T-cell (primary cell): Measurements from ENCODE around the gene KCNC2. TPM values are rescaled to one million over a fixed set of nuclear protein-coding genes. Genes with fewer than 3 reads are reported as not detected.

Source experiments
- ATAC-seq, 4 experiments: fragments of 200-7000 bp in 3 of 4; fragments of 150-1000 bp in 1 of 4; cut with Tn5 transposase; replicated peaks in 1 of 4; 1 replicate in 3 of 4; 2 replicates in 1 of 4; pipeline ENCODE4 v1.10.0; 2021; ENCODE audit warnings: moderate library complexity in 3 of 4, mild to moderate bottlenecking in 2 of 4, moderate number of reproducible peaks in 1 of 4
- CTCF ChIA-PET, 2 donors: fragments of 300-600 bp; sonication (Branson Sonifier 250); formaldehyde crosslinking; loops; one replicate each; lab custom pipeline; 2022; ENCODE audit warnings: antibody characterized with exemption in 2 of 2; lab: Charles Lee
- POLR2A ChIA-PET, 2 donors: fragments of 300-600 bp; sonication (Branson Sonifier 250); formaldehyde crosslinking; loops; one replicate each; lab custom pipeline; 2022; ENCODE audit warnings: antibody characterized with exemption in 2 of 2; lab: Charles Lee
- DNase-seq, 35 experiments: peaks; one replicate each; pipeline versions ENCODE4 v3.0.0 to v3.0.0-alpha.2; 2013 to 2023
- H3K27ac ChIP-seq: one replicate; pipeline ENCODE4 v1.5.1; 2013; ENCODE audit warnings: low read length
- H3K27me3 ChIP-seq, 2 experiments: replicated peaks in 1 of 2; 1 replicate in 1 of 2; 2 replicates in 1 of 2; pipeline versions ENCODE4 v1.6.1 to v1.7.0; 2013; ENCODE audit warnings: low read length in 1 of 2, mixed read lengths in 1 of 2; ENCODE audit not compliant: control insufficient read depth in 2 of 2, insufficient read depth in 2 of 2; ENCODE audit errors: extremely low read depth in 1 of 2
- H3K36me3 ChIP-seq, 2 donors: 1 replicate in 1 of 2; 2 replicates in 1 of 2; pipeline versions ENCODE4 v1.6.1 to v1.7.0; 2013; ENCODE audit warnings: low read length in 1 of 2; ENCODE audit not compliant: control insufficient read depth in 2 of 2, insufficient read depth in 1 of 2; ENCODE audit errors: extremely low read depth in 1 of 2
- H3K4me1 ChIP-seq, 2 experiments: 1 replicate in 1 of 2; 2 replicates in 1 of 2; pipeline versions ENCODE4 v1.6.1 to v1.7.0; 2013; ENCODE audit warnings: low read length in 2 of 2, mixed read lengths in 1 of 2; ENCODE audit not compliant: insufficient read depth in 2 of 2, control insufficient read depth in 1 of 2; ENCODE audit errors: extremely low read depth in 1 of 2
- H3K4me3 ChIP-seq, 2 donors: 1 replicate in 1 of 2; 2 replicates in 1 of 2; pipeline versions ENCODE4 v1.5.1 to v1.7.0; 2013; ENCODE audit warnings: mild to moderate bottlenecking in 2 of 2, low read length in 1 of 2, moderate library complexity in 1 of 2; ENCODE audit not compliant: control insufficient read depth in 1 of 2; ENCODE audit errors: extremely low read depth in 1 of 2
- H3K9me3 ChIP-seq: 2 replicates; pipeline ENCODE4 v1.7.0; 2013
- H3K27ac Mint-ChIP-seq, 2 donors: one replicate each; pipeline ENCODE4 v1.8.0; 2020 to 2021; ENCODE audit warnings: mild to moderate bottlenecking in 2 of 2, mixed read lengths in 2 of 2
- H3K27me3 Mint-ChIP-seq, 2 donors: one replicate each; pipeline ENCODE4 v1.8.0; 2021 to 2022; ENCODE audit warnings: mixed read lengths in 2 of 2
- H3K36me3 Mint-ChIP-seq: one replicate; pipeline ENCODE4 v1.8.0; 2021; ENCODE audit warnings: mixed read lengths
- H3K4me1 Mint-ChIP-seq, 3 donors: one replicate each; pipeline ENCODE4 v1.8.0; 2020 to 2022; ENCODE audit warnings: mixed read lengths in 3 of 3, mild to moderate bottlenecking in 1 of 3
- H3K4me3 Mint-ChIP-seq, 3 donors: one replicate each; pipeline ENCODE4 v1.8.0; 2020 to 2022; ENCODE audit warnings: mild to moderate bottlenecking in 3 of 3, mixed read lengths in 3 of 3, moderate library complexity in 3 of 3
- H3K9me3 Mint-ChIP-seq, 3 donors: one replicate each; pipeline ENCODE4 v1.8.0; 2020 to 2022; ENCODE audit warnings: mixed read lengths in 3 of 3
- WGBS: methylation state at CpG from one replicate; pipeline ENCODE4 v1.1.5; 2013; ENCODE audit warnings: missing lambda C conversion rate; ENCODE audit not compliant: insufficient coverage; 5-methylcytosine and 5-hydroxymethylcytosine counted together
- total RNA-seq, 35 experiments: library from RNA in 6 of 35; stranded (reverse) in 6 of 35; fragments of 120-200 nt in 1 of 35; gene quantifications; one replicate each; pipeline versions ENCODE4 v1.2.1 to v1.2.4 and lab custom pipeline; 2013 to 2026

Gene KCNC2
- total RNA-seq, 5 donors from 2014 or later (not counting 1 experiment from before 2014, with no cell fraction given), result not detected

- Histone ChIP-seq H3K27me3 (no peaks in the 10 kb centered on the region), H3K4me3 (no peak overlapping the region), H3K27ac (no peak overlapping the region), H3K36me3 (no peaks in the 10 kb centered on the region), H3K9me3 (no peaks in the 10 kb centered on the region), H3K4me1 (no peaks in the 10 kb centered on the region)
- no peaks in the 10 kb centered on the region for H3K36me3 Mint-ChIP-seq
- ChIA-PET POLR2A (no interaction called here), CTCF (no interaction called here)
- no peak for ATAC-seq
- H3K4me3 Mint-ChIP-seq, result no peak overlapping the region
- H3K27me3 Mint-ChIP-seq, result no peaks in the 10 kb centered on the region
- H3K9me3 Mint-ChIP-seq, result no peaks in the 10 kb centered on the region
- no peak for DNase-seq
- H3K4me1 Mint-ChIP-seq, result no peaks in the 10 kb centered on the region
- H3K27ac Mint-ChIP-seq, result no peak overlapping the region
These were observed 110.4 kb downstream of the KCNC2 start for GRCh38 chr12:75099210-75099609.

- Histone ChIP-seq H3K36me3 (no peaks in the 10 kb centered on the region), H3K27me3 (no peaks in the 10 kb centered on the region), H3K4me3 (no peak overlapping the region), H3K27ac (no peak overlapping the region), H3K9me3 (no peaks in the 10 kb centered on the region), H3K4me1 (no peaks in the 10 kb centered on the region)
- DNase-seq (no peak), ATAC-seq (no peak)
- no peaks in the 10 kb centered on the region for H3K9me3 Mint-ChIP-seq
- no peaks in the 10 kb centered on the region for H3K36me3 Mint-ChIP-seq
- no peaks in the 10 kb centered on the region for H3K4me1 Mint-ChIP-seq
- no peaks in the 10 kb centered on the region for H3K27me3 Mint-ChIP-seq
- CTCF ChIA-PET, result no interaction called here
- H3K27ac Mint-ChIP-seq, result no peak overlapping the region
- POLR2A ChIA-PET, result no interaction called here
- H3K4me3 Mint-ChIP-seq, result no peak overlapping the region
These were observed 112.6 kb downstream of the KCNC2 start for GRCh38 chr12:75097003-75097402.

GRCh38 chr12:75087654-75088053, 122.0 kb downstream of the KCNC2 start:
- Histone ChIP-seq H3K27ac (no peak overlapping the region), H3K4me3 (no peak overlapping the region), H3K36me3 (no peaks in the 10 kb centered on the region), H3K9me3 (no peaks in the 10 kb centered on the region), H3K4me1 (no peaks in the 10 kb centered on the region), H3K27me3 (no peaks in the 10 kb centered on the region)
- H3K4me1 Mint-ChIP-seq, result no peaks in the 10 kb centered on the region
- WGBS, result no CpG with 5 or more reads among the region's 1 CpG
- H3K36me3 Mint-ChIP-seq, result no peaks in the 10 kb centered on the region
- CTCF ChIA-PET, result no interaction called here
- no peaks in the 10 kb centered on the region for H3K27me3 Mint-ChIP-seq
- no peak overlapping the region for H3K4me3 Mint-ChIP-seq
- H3K9me3 Mint-ChIP-seq, result no peaks in the 10 kb centered on the region
- POLR2A ChIA-PET, result no interaction called here
- DNase-seq, result peak in 1 of 35 experiments; percentile 5
- no peak overlapping the region for H3K27ac Mint-ChIP-seq
- ATAC-seq, result no peak

GRCh38 chr12:75086091-75087038, 123.3 kb downstream of the KCNC2 start:
- H3K9me3 Mint-ChIP-seq, result no peaks in the 10 kb centered on the region
- no peak overlapping the region for H3K27ac Mint-ChIP-seq
- WGBS, result no CpG with 5 or more reads among the region's 2 CpGs
- CTCF ChIA-PET, result no interaction called here
- Histone ChIP-seq H3K36me3 (no peaks in the 10 kb centered on the region), H3K27me3 (no peaks in the 10 kb centered on the region), H3K4me3 (no peak overlapping the region), H3K9me3 (no peaks in the 10 kb centered on the region), H3K4me1 (no peaks in the 10 kb centered on the region), H3K27ac (no peak overlapping the region)
- no peak overlapping the region for H3K4me3 Mint-ChIP-seq
- POLR2A ChIA-PET, result no interaction called here
- no peaks in the 10 kb centered on the region for H3K27me3 Mint-ChIP-seq
- DNase-seq (no peak), ATAC-seq (no peak)
- no peaks in the 10 kb centered on the region for H3K36me3 Mint-ChIP-seq
- no peaks in the 10 kb centered on the region for H3K4me1 Mint-ChIP-seq

GRCh38 chr12:75081305-75081704, 128.3 kb downstream of the KCNC2 start:
- no peaks in the 10 kb centered on the region for H3K36me3 Mint-ChIP-seq
- no peak overlapping the region for H3K27ac Mint-ChIP-seq
- ChIA-PET CTCF (interaction anchor here (0.6 to 0.7 kb wide), 2 partner anchors 205 to 655 kb away, joined by 3 to 5 read pairs; no protein-coding TSS in a partner anchor), POLR2A (no interaction called here)
- no peaks in the 10 kb centered on the region for H3K4me1 Mint-ChIP-seq
- Histone ChIP-seq H3K27ac (no peak overlapping the region), H3K4me3 (no peak overlapping the region), H3K27me3 (no peaks in the 10 kb centered on the region), H3K9me3 (no peaks in the 10 kb centered on the region), H3K36me3 (no peaks in the 10 kb centered on the region), H3K4me1 (no peaks in the 10 kb centered on the region)
- no peaks in the 10 kb centered on the region for H3K9me3 Mint-ChIP-seq
- no peak for ATAC-seq
- DNase-seq, result no peak
- H3K27me3 Mint-ChIP-seq, result peaks cover 0 to 3% of the 10 kb centered on the region in 2 donors
- WGBS, result no CpG with 5 or more reads among the region's 2 CpGs
- H3K4me3 Mint-ChIP-seq, result no peak overlapping the region

- no peaks in the 10 kb centered on the region for H3K9me3 ChIP-seq
- no peak overlapping the region for H3K27ac Mint-ChIP-seq
- no peaks in the 10 kb centered on the region for H3K36me3 ChIP-seq
- H3K4me1 ChIP-seq, result no peaks in the 10 kb centered on the region
- ChIA-PET CTCF (no interaction called here), POLR2A (no interaction called here)
- DNase-seq (no peak), ATAC-seq (no peak)
- peaks cover 0 to 3% of the 10 kb centered on the region in 2 donors for H3K27me3 Mint-ChIP-seq
- WGBS, result no CpG with 5 or more reads among the region's 4 CpGs
- H3K4me1 Mint-ChIP-seq, result no peaks in the 10 kb centered on the region
- no peaks in the 10 kb centered on the region for H3K9me3 Mint-ChIP-seq
- H3K4me3 Mint-ChIP-seq, result no peak overlapping the region
- H3K27me3 ChIP-seq, result no peaks in the 10 kb centered on the region
- H3K36me3 Mint-ChIP-seq, result no peaks in the 10 kb centered on the region
- no peak overlapping the region for H3K27ac ChIP-seq
- H3K4me3 ChIP-seq, result no peak overlapping the region
These were observed 129.1 kb downstream of the KCNC2 start for GRCh38 chr12:75080582-75080981.
